Measurements from ENCODE around the gene ELFN1. TPM values are rescaled to one million over a fixed set of nuclear protein-coding genes. Genes with fewer than 3 reads are reported as not detected.

Gene ELFN1
- total and polyA plus RNA-seq, 8 donors = 0.20 to 0.94 (median 0.73) TPM

DNA sequence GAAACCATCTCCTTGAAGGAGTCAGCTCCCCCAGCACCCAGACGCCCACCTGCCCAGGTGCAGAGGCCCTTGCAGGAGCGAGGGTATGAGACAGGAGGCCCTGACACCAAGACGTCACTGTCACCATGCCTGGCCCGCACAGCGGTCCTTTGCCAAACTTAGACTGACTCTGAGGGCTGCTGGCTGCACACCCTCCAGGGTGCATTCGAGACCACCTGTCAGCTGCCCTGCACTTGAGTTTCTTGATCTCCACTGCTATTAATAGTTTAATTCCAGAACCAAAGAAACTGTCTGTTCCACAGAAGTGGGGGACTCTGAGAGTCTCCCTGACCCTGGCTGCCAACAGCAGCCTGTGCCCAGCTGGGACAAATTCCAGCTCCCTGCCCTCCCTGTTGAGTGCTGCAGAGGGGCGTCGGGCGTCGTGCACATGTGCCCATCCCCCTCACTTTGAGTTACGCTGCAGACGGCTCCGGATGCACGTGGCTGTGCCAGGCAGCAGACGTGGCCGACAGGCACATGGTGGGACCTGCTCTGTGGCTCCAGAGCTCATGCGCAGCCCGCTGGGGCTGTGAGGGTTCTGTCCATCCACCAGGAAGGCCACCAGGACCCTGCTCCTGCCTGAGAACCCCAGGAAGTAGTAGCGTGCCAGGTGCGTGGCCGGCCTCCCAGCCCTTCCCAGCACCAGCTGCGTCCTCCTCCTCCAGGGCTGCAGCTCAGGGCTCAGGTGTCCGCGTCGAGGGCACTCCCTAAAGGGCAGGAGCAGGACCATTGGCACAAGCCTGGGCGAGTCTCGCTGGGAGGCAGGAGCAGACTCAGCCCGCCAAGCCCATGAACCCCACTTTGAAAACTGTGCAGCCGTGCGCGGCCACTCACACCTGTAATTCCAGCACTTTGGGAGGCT, 24.8 kb downstream of the ELFN1 start:
- TF ChIP-seq, protein P1, sequence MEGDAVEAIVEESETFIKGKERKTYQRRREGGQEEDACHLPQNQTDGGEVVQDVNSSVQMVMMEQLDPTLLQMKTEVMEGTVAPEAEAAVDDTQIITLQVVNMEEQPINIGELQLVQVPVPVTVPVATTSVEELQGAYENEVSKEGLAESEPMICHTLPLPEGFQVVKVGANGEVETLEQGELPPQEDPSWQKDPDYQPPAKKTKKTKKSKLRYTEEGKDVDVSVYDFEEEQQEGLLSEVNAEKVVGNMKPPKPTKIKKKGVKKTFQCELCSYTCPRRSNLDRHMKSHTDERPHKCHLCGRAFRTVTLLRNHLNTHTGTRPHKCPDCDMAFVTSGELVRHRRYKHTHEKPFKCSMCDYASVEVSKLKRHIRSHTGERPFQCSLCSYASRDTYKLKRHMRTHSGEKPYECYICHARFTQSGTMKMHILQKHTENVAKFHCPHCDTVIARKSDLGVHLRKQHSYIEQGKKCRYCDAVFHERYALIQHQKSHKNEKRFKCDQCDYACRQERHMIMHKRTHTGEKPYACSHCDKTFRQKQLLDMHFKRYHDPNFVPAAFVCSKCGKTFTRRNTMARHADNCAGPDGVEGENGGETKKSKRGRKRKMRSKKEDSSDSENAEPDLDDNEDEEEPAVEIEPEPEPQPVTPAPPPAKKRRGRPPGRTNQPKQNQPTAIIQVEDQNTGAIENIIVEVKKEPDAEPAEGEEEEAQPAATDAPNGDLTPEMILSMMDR (IDR thresholded peaks at IDR 0.05) = no peak
- Histone ChIP-seq H3K27ac (no peak overlapping the region), H3K27me3 (no peaks in the 10 kb centered on the region), H3K4me3 (no peak overlapping the region), H3K36me3 (no peaks in the 10 kb centered on the region), H3K4me1 (peaks cover 0 to 8% (median 0%) of the 10 kb centered on the region in 3 donors), H3K9me3 (no peaks in the 10 kb centered on the region)
- WGBS, 2 donors = 79 to 85% methylated on average over 29 to 31 of the region's 31 CpGs
- peak in 2 of 6 donors; percentile 41 to 53 for DNase-seq
- FAIRE-seq = no peak
- no peak for ATAC-seq
- intact Hi-C loops (cut with DNase I) = no loop called here

DNA sequence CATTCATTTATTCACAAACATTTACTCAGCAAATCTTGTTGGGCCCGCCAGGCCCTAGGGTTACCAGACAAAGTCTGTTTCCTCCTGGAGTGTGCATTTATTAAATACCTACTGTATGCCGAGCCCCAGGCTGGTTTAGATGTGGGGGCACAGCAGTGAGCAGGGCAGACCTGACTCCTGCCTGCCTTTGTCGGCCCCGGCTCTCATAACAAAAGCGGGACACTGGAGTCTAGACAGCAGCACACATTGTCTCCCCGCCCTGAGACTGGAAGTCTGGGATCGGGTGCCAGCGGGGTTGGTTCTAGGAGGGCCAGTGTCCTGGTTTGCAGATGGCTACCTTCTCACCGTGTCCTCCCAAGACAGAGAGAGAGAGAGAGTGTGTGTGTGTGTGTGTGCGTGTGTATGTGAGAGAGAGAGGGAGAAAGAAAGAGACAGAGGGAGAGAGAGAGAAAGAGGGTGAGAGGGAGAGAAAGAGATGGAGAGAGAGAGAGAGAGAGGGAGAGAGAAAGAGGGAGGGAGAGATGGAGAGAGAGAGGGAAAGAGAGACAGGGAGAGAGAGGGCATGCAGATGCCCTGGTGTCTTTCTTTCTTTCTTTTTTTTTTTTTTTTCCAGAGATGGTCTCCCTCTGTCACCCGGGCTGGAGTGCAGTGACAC, 25.9 kb downstream of the ELFN1 start:
- DNase-seq = peak in 2 of 6 donors; percentile 21 to 48
- intact Hi-C loops (cut with DNase I) = no loop called here
- H3K9me3 ChIP-seq = no peaks in the 10 kb centered on the region
- WGBS, 2 donors = 45 to 57% methylated on average over 11 of the region's 11 CpGs
- H3K27ac ChIP-seq = no peak overlapping the region
- peak in 1 of 4 donors; percentile 52 for ATAC-seq
- H3K4me1 ChIP-seq = peaks cover 0 to 8% (median 0%) of the 10 kb centered on the region in 3 donors
- H3K27me3 ChIP-seq = no peaks in the 10 kb centered on the region
- FAIRE-seq = no peak
- H3K4me3 ChIP-seq = no peak overlapping the region
- TF ChIP-seq, protein P1 (IDR thresholded peaks at IDR 0.05) = no peak
- H3K36me3 ChIP-seq = no peaks in the 10 kb centered on the region

DNA sequence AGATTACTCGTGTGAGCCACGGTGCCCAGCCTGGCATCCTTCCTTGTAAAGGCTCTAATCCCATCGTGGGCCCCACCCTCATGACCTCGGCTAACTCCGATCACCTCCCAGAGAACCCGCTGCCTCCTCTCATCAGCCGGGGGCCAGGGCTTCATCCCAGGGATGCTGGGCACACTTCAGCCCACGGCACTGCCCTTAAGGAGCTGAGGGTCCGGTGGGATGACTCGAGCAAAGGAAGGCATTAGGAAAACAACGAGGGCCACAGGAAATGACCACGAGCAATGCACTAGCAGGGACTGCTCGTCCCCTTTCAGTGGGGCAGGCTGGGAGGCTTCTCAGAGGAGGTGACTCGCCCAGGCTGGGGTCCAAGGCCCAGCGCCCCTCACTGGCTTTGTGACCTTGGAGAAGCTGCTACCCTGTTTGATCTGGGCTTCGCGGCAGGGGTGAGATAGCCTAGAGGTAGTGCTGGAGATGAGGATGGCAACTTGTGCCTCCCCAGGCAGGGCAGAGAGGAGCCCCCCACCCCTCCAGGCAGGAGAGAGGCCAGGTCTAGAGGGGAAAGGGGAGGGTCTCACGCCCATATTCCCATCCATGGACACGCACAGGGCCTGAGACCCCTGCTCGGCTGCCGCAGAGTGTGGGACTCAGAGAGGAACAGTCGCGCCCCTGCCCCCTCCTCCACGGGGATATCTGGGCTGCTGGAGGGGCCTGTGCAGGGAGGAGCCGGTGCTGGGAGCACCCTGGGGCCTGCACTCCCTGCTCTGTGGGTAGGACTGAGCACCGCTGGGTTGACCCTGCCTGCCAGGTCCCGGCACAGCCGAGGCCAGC, 26.8 kb downstream of the ELFN1 start:
- 66 to 71% methylated on average over 28 of the region's 28 CpGs for WGBS, 2 donors
- H3K27me3 ChIP-seq = no peaks in the 10 kb centered on the region
- intact Hi-C loops (cut with DNase I) = no loop called here

DNA sequence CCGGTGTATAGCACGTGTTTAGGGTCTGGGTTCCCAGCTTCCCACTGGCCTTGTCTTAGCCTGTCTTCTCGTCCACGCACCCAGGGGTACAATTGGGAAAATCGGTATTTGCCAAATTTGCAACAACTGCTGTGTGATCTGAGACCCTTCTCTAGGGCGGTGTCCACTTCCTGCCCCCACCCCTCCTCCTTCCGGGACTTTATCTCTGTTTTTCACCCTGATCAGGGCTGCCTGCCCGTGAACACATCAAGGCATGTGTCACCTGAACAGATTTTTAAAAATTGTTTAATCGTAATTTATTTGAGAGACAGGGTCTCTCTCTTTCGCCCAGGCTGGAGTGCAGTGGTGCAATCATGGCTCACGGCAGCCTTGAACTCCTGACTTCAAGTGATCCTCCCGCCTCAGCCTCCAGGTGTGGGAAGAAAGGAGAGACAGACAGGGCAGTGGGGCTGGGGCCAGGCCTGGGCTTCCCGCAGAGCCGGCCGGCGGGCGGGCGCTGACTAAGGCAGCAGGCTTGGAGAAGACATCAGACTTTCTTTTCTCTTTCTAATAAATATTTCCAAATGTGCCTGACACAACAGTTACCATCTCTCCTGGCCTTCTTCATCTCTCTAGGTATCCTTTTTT, 27.5 kb downstream of the ELFN1 start:
- Histone ChIP-seq H3K36me3 (no peaks in the 10 kb centered on the region), H3K4me3 (no peak overlapping the region), H3K27ac (no peak overlapping the region), H3K4me1 (no peaks in the 10 kb centered on the region), H3K27me3 (no peaks in the 10 kb centered on the region), H3K9me3 (no peaks in the 10 kb centered on the region)
- TF ChIP-seq, protein P1 (IDR thresholded peaks at IDR 0.05) = no peak
- ATAC-seq (no peak), FAIRE-seq (no peak), DNase-seq (peak in 2 of 6 donors; percentile 11 to 37)
- intact Hi-C loops (cut with DNase I) = no loop called here
- 70 to 78% methylated on average over 18 of the region's 18 CpGs for WGBS, 2 donors

More for the DNA sequence above, 26.8 kb downstream of the ELFN1 start:
- no peak for ATAC-seq
- TF ChIP-seq, protein P1 (IDR thresholded peaks at IDR 0.05) = no peak
- Histone ChIP-seq H3K4me1 (peaks cover 0 to under 1% (median 0%) of the 10 kb centered on the region in 3 donors), H3K36me3 (no peaks in the 10 kb centered on the region), H3K9me3 (no peaks in the 10 kb centered on the region), H3K4me3 (no peak overlapping the region), H3K27ac (no peak overlapping the region)
- FAIRE-seq = no peak
- peak in 3 of 6 donors; percentile 9 to 56 (median 50) for DNase-seq
